Putamen (tissue), 1 donor: ENCODE results near the gene USP2.

Experiments used
- DNase-seq: peaks from one replicate; pipeline ENCODE4 v3.0.0-alpha.2; 2016; ENCODE audit warnings: low spot score

The USP2 gene

DNA sequence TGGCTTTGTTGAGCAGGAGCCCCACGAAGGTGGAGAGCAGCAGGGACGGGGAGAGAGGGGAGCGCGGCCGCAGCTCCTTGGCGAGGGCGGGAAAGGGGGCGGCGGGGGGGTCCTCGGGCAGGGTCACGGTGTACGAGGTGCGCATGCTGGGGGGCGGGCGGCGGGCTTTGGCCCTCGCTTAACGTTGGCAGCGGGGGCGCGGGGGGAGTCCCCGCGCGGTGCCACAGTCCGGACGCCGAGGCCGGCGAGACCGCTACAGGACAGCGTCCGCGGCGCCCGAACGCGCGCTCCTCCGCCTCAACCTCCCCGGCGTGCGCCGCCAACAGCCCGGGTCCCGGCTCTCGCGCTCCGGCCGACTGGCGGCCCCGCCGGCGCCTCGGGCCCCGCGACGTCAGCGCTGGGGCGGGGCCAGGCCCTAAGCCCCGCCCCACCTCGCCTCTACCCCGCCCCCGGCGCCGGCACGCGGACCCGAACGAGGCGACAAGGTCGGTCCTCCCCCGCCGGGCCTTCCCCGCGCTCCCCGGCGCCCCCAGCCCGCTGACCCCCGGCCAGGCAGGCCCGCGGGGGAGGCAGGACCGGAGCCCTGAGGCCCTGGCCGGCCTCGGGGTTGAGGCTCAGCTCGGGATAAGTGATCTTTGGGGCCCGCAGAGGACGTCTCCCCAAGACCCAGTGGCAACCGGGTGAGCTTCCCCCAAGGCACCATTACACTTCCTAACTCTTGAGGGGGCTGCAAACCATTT lies 17.5 kb downstream of the USP2 start:
- DNase-seq, result peak; percentile 79

DNA sequence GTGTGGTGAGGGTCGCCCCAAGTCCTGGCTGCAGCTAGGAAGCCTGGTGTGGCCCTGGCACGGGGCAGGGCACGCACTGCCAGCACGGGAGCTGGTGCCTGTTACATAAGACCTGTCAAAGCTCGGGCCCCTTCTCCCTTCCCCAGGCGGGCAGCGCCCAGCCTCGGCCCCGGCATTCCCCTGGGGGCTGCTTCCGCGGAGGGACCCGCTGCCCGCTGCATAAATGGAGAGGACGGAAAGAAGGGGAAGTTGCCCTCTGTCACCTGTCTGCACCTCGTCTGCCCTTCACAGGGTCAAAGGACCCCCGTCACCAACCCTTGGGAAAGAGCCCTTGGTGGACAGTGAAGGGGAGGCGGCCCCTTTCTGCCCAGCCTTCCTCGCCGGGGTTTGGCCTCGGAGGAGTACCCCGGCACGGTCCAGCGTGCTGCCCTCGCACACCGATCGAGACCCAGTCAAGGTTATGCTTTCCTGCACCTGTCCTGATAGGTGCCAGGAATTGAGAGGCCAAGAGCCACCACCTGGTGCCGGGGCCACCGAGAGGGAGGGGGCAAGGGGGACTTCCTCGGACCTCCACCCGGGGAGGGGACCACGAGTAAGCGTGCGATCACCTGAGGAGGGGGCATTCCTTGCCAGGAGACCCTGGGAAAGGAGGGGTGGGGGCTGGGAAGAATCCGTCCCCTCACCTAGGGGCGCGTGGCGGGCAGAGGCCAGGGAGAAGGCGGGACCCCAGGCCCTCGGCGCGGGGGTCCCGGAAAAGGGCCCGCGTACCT lies 18.2 kb downstream of the USP2 start:
- DNase-seq, result no peak

DNA sequence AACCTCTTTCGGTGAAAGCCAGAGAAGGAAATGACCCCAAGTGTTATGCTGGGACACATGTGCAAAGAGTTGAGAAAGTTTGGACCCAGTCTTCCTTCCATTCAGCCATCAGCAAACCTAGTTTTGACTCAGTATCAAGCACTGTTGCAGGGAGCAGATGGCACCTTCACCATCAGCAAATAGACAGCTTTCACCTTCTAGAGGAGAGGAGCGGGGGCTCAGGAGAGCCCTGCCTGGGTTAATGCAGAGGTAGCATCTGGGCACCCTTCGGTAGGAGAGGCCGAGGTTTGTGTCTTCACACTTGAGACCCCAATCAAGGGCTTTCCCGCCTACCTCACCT lies 18.8 kb downstream of the USP2 start:
- no peak for DNase-seq

DNA sequence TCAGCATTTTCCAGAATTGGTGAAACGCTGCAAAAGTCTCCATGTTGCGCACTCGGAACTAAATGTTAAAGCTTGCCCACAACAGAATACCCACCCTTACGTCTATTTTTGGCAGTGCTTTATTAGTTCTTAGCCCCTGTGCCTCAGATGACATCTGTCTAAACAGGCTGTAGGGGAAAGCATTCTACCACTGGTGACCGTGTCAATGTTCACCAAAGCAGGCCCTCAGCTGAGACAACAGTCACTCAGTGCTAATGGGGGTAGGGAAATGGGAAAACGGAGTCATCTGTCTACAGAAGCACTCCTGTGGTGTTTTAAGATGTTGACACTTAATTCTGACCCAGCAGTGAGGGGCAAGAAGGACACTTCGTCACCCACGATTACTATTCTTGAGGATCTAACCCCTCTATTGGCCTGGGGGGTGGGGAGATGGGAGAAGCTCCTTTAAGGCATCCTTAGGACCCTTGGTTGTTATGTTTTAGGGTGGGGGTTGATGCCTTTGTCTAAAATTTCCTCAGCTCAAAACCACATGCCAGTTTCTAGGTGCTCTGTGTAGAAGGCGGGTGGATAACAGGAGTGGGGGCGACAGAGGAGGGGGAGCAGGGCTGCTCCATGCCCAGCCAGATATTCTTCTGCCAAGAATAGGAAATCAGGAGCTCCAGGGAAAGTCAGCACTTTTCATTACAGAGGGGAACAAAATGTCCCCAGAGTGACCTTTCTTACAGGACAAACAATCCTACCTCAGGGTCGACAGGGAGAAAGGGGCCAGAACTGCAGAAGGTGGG lies 19.4 kb downstream of the USP2 start:
- no peak for DNase-seq

DNA sequence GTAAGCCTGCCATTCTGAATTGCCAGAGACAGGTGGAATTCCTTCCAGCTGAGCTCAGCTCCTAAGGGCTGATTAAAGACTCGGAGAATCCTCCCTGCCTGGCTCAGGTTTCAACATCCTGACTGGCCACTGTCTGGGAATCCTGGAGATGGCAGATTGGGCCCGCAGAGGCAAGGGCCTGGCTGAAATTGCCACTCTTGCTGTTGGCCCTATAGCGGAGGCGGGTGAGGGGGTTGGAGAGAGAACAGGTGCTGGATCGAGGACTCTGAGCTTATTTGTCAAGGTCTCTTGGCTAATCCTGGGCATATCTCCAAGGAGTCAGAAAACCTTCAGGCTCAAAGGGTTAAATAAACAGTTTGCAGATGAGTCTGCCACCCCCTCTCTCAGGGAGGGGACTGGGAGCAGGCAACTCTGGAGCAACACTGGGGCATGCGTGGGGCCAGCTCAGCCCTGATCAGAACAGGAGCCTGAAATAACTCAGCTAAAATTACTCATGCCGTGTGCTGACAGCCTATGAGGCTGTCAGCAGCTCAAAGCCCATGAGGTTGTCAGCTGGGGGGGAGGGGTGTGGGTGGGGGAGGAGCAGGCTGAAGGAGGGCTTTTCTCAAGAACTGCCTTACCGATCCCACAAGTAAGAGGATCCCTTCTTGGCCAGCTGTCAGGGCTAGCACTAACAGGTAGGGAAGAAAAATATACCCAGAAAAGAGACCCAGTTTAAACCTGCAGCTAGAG lies 20.3 kb downstream of the USP2 start:
- DNase-seq, result peak; percentile 85

DNA sequence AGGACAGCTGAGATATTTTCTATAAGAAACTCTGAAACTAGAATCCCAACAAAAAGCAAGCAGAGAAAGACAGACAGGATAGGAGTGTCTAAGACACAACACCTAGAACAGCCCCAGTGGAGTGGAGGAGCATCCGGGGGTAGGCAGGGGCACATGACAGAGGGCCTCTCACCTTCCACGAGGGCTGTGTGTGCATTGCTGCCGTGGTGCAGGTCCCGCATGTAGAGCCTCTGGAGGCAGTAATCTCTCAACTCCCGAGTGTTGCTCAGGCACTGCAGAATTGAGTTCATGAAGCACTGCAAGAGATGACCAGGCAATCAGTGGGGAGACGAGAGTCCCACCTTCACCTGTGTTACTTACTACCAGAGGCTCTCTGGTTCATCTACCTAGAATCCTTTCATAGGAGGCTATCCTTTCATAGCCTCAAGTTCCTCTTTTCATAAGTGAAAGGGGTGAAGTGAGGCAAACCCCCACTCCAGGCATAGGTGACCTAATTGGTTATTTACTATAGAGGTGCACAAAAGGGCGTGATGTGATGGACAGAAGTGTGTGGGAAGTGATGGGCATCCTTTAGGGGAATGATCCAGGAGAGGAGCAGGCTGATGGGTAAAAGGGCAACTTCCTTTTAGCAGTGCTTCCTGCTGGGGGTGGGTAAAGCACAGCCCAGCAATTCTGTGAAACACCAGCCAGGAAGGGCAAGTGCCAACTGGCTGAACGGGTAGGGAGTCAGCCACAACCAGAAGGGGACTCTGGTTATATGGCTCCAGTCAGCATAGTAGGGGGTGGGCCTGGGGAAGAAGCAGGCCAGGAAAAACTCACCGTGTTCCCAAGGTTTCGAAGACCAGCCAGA lies 21.9 kb downstream of the USP2 start:
- no peak for DNase-seq

DNA sequence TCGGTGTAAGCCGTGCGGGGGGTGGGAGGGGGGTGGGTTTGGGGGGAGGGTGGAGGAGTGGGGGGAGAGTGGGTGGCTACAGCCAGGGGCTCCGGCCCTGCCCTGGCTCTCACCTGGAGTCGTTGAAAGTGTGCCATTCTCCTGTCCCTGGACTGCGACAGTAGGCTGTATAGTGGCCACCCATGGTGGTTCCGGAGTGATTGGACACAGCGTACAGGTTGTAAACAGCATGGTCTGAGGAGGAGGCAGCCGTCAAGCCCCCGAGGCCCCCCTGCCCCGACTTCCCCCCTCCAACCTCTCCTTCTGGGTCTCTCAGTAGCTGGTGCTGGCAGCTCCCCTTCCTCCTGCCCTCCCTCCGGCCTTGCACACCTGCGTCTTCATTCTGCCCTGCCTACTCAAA lies 24.4 kb downstream of the USP2 start:
- DNase-seq, result no peak

DNA sequence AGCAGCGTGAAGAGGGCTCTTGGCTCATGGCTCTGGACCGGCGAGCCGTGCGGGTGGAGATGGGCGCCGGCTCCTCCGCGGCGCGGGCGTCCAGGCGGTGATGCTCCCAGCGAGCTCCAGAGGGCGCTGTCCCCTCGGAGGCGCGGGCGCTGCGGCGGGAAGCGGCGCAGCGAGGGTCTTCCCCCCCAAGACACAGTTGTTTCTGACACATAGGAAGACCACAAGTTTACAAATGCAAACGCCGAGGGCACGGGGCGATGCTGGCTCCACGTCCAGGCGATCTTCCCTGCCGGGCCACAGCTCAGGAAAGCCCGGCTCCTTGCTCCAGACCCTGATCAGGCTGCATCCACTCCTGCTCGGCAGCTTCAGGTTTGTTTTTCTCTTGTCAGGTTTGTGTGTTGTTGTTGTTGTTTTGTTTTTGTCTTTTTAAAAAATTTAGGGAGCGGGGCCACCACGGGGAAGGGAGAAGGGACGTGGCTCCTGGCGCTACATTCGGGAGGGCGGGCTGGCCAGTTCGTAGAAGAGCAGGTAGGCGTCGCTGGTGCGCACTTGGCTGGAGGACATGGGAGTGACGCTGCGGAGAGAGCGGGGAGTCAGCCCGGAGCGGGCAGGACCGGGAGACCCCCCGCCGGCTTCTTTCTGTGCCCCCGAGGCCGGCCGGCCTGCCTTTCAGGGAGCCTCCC lies 25.0 kb downstream of the USP2 start:
- DNase-seq, result no peak

DNA sequence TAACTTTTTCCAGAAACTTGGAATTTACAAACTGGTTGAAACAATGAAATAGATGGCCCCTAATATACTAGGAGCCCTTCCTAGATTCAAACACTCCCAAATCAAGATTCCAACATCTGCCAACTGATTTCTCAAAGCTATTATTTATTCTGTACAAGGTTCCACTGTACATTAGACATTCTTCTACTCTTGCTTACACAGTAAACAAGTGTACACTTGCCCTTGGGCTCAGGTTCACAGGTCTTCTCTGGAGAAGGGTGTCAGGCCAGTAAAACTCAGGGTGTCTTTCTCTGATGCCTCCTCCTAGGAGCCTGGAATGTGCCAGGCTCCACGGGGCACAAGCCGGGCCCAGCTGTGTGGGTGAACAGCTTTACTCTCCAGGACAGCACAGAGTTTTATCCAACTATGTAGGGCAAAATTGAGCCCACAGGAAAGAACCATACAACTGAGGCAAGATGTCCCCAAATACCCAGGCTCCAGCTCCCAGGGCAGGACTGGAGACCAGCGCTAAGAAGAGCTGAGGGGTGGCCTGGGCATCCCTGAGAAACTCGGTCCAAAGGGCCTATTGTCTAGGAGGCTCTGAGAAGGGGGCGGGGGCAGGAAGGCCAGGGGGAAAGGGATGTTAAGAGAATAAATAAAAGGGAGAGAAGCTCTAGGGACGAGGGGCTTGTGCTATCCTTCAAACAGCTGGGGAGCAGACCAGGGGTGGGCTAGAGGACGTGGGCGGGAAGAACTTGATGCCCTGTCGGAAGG lies 26.2 kb downstream of the USP2 start:
- DNase-seq, result no peak

DNA sequence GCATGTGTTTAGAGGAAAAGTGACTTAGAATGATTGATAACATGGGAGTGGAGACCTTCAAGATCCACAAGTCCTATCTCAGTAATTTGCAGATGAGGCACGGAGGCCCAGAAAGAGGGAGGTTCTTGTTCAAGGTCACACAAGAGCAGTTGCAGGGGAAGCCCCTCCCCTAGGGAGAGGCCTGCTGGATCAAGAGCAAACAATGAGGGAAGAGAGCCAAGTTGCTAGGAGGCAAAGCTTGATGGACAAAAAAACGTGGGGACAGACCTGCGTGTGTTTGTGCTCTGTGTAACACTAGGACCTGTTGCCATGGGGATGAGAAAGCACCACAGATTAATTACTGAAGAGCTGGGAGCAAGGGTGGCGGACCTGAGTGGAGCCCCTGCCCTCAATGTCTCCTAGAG lies 28.6 kb downstream of the USP2 start:
- no peak for DNase-seq

DNA sequence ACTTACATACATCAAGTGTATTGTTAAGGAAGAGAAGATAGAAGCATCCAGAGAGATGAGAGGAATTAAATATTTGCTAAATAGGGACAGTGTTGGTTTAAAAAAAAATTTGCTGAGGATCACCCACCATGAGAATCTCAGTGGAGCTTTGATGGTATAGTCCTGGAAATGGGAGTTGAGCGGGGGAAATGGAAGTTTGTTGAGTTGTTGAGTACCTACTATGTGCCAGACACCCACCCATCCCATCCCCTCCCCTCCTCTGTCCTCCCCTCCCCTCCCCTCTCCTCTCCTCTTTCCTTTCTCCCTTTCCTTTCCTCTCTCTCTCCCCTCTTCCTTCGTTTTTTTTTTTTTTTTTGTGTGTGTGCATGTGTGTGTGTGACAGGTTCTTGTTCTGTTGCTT lies 30.3 kb downstream of the USP2 start:
- DNase-seq, result no peak

DNA sequence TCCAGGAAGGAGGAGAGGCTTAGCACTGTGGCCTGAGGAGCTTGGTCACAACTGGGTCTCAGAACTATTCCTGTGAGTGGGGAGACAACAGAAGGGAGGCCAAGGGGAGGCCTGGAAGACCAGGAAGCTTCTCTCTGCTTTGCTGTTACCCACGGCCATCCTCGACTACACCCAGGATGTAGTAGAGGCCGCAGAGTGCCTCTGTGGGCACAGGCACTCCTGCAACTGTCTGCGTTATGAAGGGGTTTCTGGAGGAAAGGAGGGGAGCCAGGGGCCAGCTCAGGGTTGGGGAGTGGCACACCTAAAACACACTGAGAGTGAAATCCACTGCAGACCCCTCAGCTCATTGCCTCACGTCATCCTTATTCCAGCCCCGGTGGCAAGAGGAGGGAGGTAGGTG lies 31.2 kb downstream of the USP2 start:
- DNase-seq, result no peak

DNA sequence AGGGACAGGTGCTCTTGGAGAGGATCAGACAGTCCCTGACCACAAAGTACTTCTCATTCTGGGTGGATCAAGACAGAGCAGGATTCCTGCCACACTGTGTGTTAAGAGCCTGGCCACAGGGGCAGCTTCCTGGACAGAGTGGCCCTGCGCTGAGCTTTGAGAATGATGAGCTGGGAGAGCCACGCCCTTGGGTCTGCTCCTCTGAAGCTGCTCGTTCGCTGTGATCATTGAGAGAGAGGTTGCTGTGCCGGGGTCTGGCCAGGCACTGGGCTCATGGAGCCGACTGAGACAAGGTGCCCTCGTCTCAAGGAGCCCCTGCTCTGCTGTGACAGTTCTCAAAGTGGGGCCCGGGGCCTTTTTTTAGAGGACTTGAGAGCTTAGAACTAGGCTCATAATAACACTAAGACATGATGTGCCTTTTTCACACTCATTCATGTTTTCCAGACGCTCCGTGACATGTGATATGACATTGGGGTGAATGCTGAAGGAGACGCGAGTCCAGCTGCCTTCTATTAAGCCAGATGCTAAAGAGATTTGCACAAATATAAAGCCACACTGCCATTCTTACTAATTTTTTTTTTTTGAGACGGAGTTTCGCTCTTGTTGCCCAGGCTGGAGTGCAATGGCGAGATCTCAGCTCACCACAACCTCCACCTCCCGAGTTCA lies 33.4 kb downstream of the USP2 start:
- no peak for DNase-seq

DNA sequence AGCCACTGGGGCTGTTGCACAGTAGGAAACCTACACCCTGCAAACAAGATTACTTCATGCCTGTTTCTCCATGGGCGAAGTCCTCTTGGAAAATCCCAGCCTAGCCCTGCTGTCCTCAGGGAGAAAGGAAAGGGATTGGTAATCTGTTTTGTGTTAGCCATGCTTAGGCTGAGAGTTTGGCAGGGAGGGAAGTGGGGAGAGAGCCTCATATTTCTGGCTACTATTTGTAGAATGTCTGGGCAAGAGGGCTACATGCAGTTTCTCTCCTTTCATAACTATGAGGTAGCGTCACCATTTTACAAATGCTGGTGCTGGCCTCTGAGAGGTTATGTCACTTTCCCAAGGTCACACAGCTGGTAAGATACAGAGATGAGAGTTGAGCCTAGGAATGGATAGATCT lies 34.2 kb downstream of the USP2 start:
- no peak for DNase-seq

DNA sequence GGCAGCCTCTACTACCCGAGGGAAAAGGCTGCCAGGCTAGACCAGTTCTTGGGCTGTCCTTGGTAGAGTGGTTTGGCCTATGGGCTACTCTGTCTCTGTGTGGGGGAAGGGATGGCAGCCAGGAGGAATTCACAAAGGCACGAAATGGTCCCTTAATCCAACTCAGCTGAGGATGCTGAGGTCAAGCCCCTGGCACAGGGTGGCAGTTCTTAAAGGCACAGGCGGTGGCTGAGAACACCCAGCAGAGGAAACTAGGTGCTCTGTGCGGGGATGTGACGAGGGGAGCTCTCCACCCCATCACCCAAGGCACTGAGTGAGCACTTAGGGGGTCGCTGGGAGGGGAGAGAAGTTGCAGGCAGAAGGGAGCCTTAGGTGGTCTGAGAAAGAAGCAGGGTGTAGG lies 34.9 kb downstream of the USP2 start, which contains the start of gene MFRP:
Gene MFRP (minus strand): TSS at position 101 of the 400 bp plus-strand sequence. CDS start 192 bp downstream, outside the sequence.
- no peak for DNase-seq

DNA sequence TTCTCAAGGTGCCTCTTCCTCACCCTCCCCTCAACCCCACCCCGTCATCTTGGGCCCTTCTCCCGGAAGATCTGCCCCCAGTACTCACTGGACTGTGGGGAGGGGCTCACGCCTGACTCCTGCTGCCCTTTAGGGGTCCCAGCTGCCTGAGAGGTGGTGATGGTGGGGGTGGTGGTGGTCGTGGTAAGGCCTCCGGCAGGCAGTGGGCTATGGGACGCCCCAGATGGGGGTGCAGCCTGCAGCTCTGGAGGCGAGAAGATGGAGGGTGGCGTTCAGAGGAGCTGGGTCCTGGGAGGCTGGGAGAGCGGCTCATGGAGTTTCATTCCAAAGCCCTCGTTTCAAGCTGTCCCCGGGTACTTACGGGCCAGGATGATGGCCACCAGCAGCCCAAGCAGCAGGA lies 35.8 kb downstream of the USP2 start:
- no peak for DNase-seq

DNA sequence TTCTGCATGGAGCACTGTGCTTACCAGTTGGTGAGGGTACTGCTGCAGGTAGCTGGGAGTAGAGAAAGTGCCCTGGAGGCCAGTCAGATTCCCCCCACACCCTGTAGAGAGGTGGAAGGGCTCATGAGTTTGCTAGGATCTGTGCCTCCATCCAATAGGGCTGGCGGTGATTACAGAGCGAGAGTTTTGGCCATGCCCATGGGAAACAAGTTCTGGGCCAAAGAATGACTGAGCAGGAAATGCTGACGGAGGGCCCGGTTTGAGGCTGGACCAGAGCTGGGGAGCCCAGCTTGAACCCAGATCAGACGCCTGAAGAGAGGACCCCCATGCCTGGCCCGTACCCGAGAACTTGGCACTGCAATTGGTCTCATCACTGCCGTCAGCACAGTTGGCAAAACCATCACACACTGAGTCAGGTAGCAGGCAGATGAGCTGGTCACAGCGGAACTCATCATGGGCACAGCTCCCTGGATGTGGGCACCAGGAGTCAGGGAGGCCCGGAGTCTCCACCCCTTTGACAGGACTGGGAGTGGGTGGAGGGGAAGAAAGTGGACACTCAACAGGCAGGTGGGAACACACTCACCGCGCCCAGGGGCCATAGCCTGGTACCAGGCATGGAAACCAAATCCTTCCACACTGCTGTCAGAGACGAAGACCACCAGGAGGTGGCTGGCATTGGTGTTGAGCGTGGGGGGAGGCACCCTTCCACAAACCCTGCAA lies 37.0 kb downstream of the USP2 start:
- no peak for DNase-seq

DNA sequence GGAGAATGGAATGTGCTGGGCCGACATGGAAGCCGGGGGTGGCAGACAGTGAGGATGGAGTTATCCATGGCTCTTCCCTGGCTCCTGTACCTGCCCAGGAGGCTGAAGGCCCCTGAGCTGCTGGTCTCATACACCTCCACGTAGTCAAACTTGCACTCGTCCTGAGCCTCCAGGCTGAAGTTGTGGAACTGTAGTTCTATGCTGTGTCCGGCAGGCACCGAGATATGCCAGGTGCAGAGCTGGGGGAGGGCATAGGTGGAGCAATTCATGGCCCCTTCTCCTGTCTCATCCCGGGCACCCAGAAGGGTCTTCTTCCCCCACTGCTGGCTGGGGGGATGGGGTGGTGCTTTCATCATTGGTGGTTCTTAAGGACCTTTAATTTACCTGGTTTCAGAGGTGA lies 37.8 kb downstream of the USP2 start:
- no peak for DNase-seq
